GM23248 (cell line): Measurements from ENCODE around the gene NAXE. TPM values are rescaled to one million over a fixed set of nuclear protein-coding genes. Genes with fewer than 3 reads are reported as not detected.

Experiments used
- DNase-seq: peaks from one replicate; pipeline ENCODE4 v3.0.0-alpha.2; 2015
- H2AFZ ChIP-seq: fragments of 200-600 bp; sonication (generic); 2 replicates; pipeline ENCODE4 v1.6.1; 2016; ENCODE audit warnings: antibody characterized with exemption
- H3F3A ChIP-seq: fragments of 200-600 bp; sonication (generic); 2 replicates; pipeline ENCODE4 v1.6.1; 2016; ENCODE audit warnings: mild to moderate bottlenecking, antibody characterized with exemption, mixed run types; ENCODE audit not compliant: insufficient read depth
- H3K27ac ChIP-seq: fragments of 200-600 bp; sonication (generic); 2 replicates; pipeline ENCODE4 v1.5.1; 2016; ENCODE audit warnings: mild to moderate bottlenecking
- H3K27me3 ChIP-seq: fragments of 200-600 bp; sonication (generic); replicated peaks from 2 replicates; pipeline ENCODE4 v1.6.1; 2016; ENCODE audit warnings: mild to moderate bottlenecking; ENCODE audit not compliant: insufficient read depth
- H3K36me3 ChIP-seq: fragments of 200-600 bp; sonication (generic); 2 replicates; pipeline ENCODE4 v1.6.1; 2016; ENCODE audit warnings: low read depth, mild to moderate bottlenecking
- H3K4me1 ChIP-seq: fragments of 200-600 bp; sonication (generic); 2 replicates; pipeline ENCODE4 v1.6.1; 2016; ENCODE audit warnings: mild to moderate bottlenecking; ENCODE audit not compliant: insufficient read depth
- H3K4me2 ChIP-seq: fragments of 200-600 bp; sonication (generic); one replicate; pipeline ENCODE4 v1.6.1; 2016; ENCODE audit warnings: mild to moderate bottlenecking; ENCODE audit not compliant: unreplicated experiment
- H3K4me3 ChIP-seq: fragments of 200-600 bp; sonication (generic); 2 replicates; pipeline ENCODE4 v1.5.1; 2016; ENCODE audit warnings: mild to moderate bottlenecking
- H3K79me2 ChIP-seq: fragments of 200-600 bp; sonication (generic); 2 replicates; pipeline ENCODE4 v1.6.1; 2016; ENCODE audit warnings: mild to moderate bottlenecking; ENCODE audit not compliant: insufficient read depth
- H3K9ac ChIP-seq: fragments of 200-600 bp; sonication (generic); 2 replicates; pipeline ENCODE4 v1.6.1; 2016; ENCODE audit warnings: mild to moderate bottlenecking
- H3K9me2 ChIP-seq: fragments of 200-600 bp; sonication (generic); 2 replicates; pipeline ENCODE4 v1.6.1; 2016; ENCODE audit warnings: mixed run types, mild to moderate bottlenecking, moderate library complexity; ENCODE audit not compliant: insufficient read depth
- H3K9me3 ChIP-seq: fragments of 200-600 bp; sonication (generic); one replicate; pipeline ENCODE4 v1.6.1; 2017; ENCODE audit warnings: low read depth
- H4K20me1 ChIP-seq: fragments of 200-600 bp; sonication (generic); 2 replicates; pipeline ENCODE4 v1.6.0; 2016; ENCODE audit not compliant: insufficient read depth
- EZH2 ChIP-seq: fragments of 200-600 bp; sonication (generic); IDR thresholded peaks from 2 replicates; pipeline ENCODE4 v1.6.1; 2018; ENCODE audit warnings: antibody characterized with exemption, mild to moderate bottlenecking; ENCODE audit not compliant: insufficient read depth, poor library complexity, severe bottlenecking
- EZH2phosphoT487 ChIP-seq: fragments of 200-600 bp; sonication (generic); IDR thresholded peaks from 2 replicates; pipeline ENCODE4 v1.6.1; 2018; ENCODE audit warnings: antibody characterized with exemption, moderate library complexity, mild to moderate bottlenecking, low read depth; ENCODE audit not compliant: insufficient read depth
- WGBS, 2 experiments: methylation state at CpG; one replicate each; pipeline ENCODE4 v1.1.6; 2015 to 2017; ENCODE audit warnings: low lambda C conversion rate in 2 of 2, low coverage in 1 of 2; ENCODE audit errors: missing lambda C conversion rate in 2 of 2; 5-methylcytosine and 5-hydroxymethylcytosine counted together
- in situ Hi-C: fragments of 300-500 bp; cut with MboI; formaldehyde crosslinking; loops from 2 replicates; pipeline ENCODE4 v1.15.0; 2020
- polyA plus RNA-seq: library from polyadenylated mRNA; unstranded; fragments of >200 nt; fragmentation: Nextera tagmentation; extraction: Ambion mirVana; gene quantifications from 2 replicates; pipeline ENCODE4 v1.2.1, GENCODE V29; 2016
- total RNA-seq: library from RNA; depleted of rRNA; stranded (reverse); fragments of >200 nt; shearing (Covaris generic); gene quantifications from 2 replicates; pipeline ENCODE4 v1.2.3, GENCODE V29; 2014

NAXE gene
- total and polyA plus RNA-seq, 2 experiments from 2014 or later = 51.2 to 87.4 TPM

- H3K9ac ChIP-seq = peak overlapping the region; percentile 75
- no peak for TF ChIP-seq EZH2phosphoT487
- no peak for TF ChIP-seq EZH2
- peak overlapping the region; percentile 56 for H2AFZ ChIP-seq
- H3F3A ChIP-seq = peaks cover 10% of the 10 kb centered on the region; the same call in 1 of the 2 replicates
- peak overlapping the region; percentile 87 for H3K4me2 ChIP-seq
- WGBS, 2 experiments = 0 to 1% methylated on average over 4 of the region's 4 CpGs
- peak overlapping the region; percentile 73 for H3K4me3 ChIP-seq
- no peaks in the 10 kb centered on the region for H4K20me1 ChIP-seq
- peak overlapping the region; percentile 77 for H3K27ac ChIP-seq
- peaks cover 20% of the 10 kb centered on the region for H3K79me2 ChIP-seq
- H3K9me2 ChIP-seq = no peaks in the 10 kb centered on the region
- in situ Hi-C loops = no loop called here
- H3K36me3 ChIP-seq = peaks cover 3% of the 10 kb centered on the region; the same call in 1 of the 2 replicates
- H3K4me1 ChIP-seq = peaks cover 15% of the 10 kb centered on the region
- no peaks in the 10 kb centered on the region for H3K9me3 ChIP-seq
- no peaks in the 10 kb centered on the region for H3K27me3 ChIP-seq
- DNase-seq = peak; percentile 94
Measured at GRCh38 chr1:156571261-156571852, 20.2 kb upstream of the NAXE start.

DNA sequence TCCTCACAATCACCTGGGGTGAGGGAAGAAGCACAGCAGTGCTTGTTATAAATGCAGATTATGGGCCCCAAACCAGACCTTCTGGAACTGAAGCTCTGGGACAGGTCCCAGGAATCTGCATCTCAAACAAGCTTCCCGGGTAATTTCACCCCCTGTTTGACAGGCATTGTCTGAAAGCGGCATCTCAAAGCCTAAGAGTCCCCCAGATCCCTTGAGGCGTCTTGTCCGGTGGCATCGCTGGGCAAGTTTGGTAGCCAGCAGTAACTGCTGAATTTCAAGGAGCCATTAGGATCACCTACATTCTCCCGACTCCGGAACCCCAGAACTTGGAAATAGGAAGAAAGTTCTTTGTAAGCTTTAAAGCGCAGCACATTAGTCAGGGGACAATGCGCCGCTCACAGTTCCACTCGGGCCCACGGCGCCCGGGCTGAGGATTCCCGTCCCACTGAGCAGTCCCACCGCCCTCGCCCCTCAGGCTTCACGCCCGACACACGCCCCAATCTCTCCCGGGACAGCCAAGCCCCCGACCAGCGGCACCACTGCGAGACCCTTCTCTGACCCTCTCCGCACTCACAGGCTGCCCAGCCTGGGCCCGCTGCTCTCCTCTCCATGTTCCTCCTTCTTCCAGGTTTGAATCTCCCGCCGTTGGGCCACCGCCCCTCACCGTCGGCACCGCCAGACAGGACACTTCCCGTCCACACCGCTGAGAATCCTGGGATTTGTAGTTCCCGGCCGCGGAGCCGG lies 19.5 kb upstream of the NAXE start, which contains the start of gene IQGAP3:
TSS of gene IQGAP3 (minus strand) at position 647 of the 744 bp plus-strand sequence. CDS start at position 611, 36 bp downstream.
- peak; percentile 92 for DNase-seq
- Histone ChIP-seq H3K9ac (peak within 1 kb of the TSS; percentile 75), H3K4me1 (peaks cover 15% of the 10 kb centered on the region), H3F3A (peaks cover 10% of the 10 kb centered on the region; the same call in 1 of the 2 replicates), H3K4me2 (peak within 1 kb of the TSS; percentile 87), H4K20me1 (no peaks in the 10 kb centered on the region), H3K27me3 (no peaks in the 10 kb centered on the region), H3K9me3 (no peaks in the 10 kb centered on the region), H3K36me3 (peaks cover 3% of the 10 kb centered on the region; the same call in 1 of the 2 replicates), H3K9me2 (no peaks in the 10 kb centered on the region), H3K79me2 (peaks cover 20% of the 10 kb centered on the region), H2AFZ (peak within 1 kb of the TSS; percentile 56), H3K4me3 (peak within 1 kb of the TSS; percentile 73), H3K27ac (peak within 1 kb of the TSS; percentile 77)
- TF ChIP-seq EZH2phosphoT487 (no peak), EZH2 (no peak)
- 1% methylated on average over 37 to 38 of the region's 38 CpGs for WGBS, 2 experiments
- in situ Hi-C loops = no loop called here

- Histone ChIP-seq H3K27ac (no peak overlapping the region), H4K20me1 (no peaks in the 10 kb centered on the region), H3K79me2 (peaks cover 20% of the 10 kb centered on the region), H3K27me3 (no peaks in the 10 kb centered on the region), H3K9me3 (no peaks in the 10 kb centered on the region), H3K4me2 (peak overlapping the region; percentile 87), H3F3A (peaks cover 10% of the 10 kb centered on the region; the same call in 1 of the 2 replicates), H3K9me2 (no peaks in the 10 kb centered on the region), H3K36me3 (peaks cover 3% of the 10 kb centered on the region; the same call in 1 of the 2 replicates), H3K4me1 (peaks cover 15% of the 10 kb centered on the region), H2AFZ (peak overlapping the region; percentile 56), H3K4me3 (peak overlapping the region; percentile 73), H3K9ac (no peak overlapping the region)
- DNase-seq = no peak
- 14% methylated on average over 10 of the region's 10 CpGs for WGBS, 2 experiments
- TF ChIP-seq EZH2phosphoT487 (no peak), EZH2 (no peak)
- in situ Hi-C loops = no loop called here
Measured at GRCh38 chr1:156572663-156573018, 18.9 kb upstream of the NAXE start.

- Histone ChIP-seq H3F3A (peaks cover 10% of the 10 kb centered on the region; the same call in 1 of the 2 replicates), H3K27me3 (no peaks in the 10 kb centered on the region), H4K20me1 (no peaks in the 10 kb centered on the region), H2AFZ (no peak overlapping the region), H3K9me3 (no peaks in the 10 kb centered on the region), H3K4me3 (no peak overlapping the region), H3K27ac (no peak overlapping the region), H3K4me2 (no peak overlapping the region), H3K36me3 (no peaks in the 10 kb centered on the region), H3K4me1 (peaks cover 15% of the 10 kb centered on the region), H3K79me2 (peaks cover 18% of the 10 kb centered on the region), H3K9ac (no peak overlapping the region), H3K9me2 (no peaks in the 10 kb centered on the region)
- DNase-seq = no peak
- TF ChIP-seq EZH2phosphoT487 (no peak), EZH2 (no peak)
- in situ Hi-C loops = no loop called here
- 31 to 46% methylated on average over 2 of the region's 2 CpGs for WGBS, 2 experiments
Measured at GRCh38 chr1:156574039-156574633, 17.4 kb upstream of the NAXE start.
